Measurements from ENCODE around the gene PRSS2.

The PRSS2 gene

DNA sequence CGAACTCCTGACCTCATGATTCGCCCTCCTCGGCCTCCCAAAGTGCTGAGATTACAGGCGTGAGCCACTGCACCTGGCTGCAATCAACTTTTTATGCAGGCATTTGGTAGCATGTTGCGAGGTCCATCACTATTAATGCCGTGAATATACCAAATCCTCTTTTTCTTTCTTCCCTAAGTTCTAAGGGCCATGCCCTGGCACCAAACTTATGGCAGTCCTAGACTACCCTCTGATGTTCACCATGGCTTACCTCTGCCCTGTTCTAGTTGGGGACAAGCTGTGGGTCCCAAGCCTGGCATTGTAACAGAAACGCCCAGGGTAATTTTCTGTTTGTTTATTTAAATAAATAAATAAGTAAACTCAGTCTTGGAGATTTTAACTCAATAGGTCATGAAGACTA lies 13.3 kb downstream of the PRSS2 start:
- H3K4me3 ChIP-seq (ENCODE audit: low read depth, low read length), result no peak overlapping the region
- no peak for DNase-seq (ENCODE audit: low read depth)
- TF ChIP-seq, protein P1, sequence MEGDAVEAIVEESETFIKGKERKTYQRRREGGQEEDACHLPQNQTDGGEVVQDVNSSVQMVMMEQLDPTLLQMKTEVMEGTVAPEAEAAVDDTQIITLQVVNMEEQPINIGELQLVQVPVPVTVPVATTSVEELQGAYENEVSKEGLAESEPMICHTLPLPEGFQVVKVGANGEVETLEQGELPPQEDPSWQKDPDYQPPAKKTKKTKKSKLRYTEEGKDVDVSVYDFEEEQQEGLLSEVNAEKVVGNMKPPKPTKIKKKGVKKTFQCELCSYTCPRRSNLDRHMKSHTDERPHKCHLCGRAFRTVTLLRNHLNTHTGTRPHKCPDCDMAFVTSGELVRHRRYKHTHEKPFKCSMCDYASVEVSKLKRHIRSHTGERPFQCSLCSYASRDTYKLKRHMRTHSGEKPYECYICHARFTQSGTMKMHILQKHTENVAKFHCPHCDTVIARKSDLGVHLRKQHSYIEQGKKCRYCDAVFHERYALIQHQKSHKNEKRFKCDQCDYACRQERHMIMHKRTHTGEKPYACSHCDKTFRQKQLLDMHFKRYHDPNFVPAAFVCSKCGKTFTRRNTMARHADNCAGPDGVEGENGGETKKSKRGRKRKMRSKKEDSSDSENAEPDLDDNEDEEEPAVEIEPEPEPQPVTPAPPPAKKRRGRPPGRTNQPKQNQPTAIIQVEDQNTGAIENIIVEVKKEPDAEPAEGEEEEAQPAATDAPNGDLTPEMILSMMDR (IDR thresholded peaks at IDR 0.05; ENCODE audit: low read depth, low read length, missing control alignments), result no peak

- TF ChIP-seq, protein P1 (IDR thresholded peaks at IDR 0.05; ENCODE audit: low read depth, low read length, missing control alignments), result no peak
- no peak for DNase-seq (ENCODE audit: low read depth)
- no peak overlapping the region for H3K4me3 ChIP-seq (ENCODE audit: low read depth, low read length)
These were observed 13.9 kb downstream of the PRSS2 start for GRCh38 chr7:142784716-142785115.

DNA sequence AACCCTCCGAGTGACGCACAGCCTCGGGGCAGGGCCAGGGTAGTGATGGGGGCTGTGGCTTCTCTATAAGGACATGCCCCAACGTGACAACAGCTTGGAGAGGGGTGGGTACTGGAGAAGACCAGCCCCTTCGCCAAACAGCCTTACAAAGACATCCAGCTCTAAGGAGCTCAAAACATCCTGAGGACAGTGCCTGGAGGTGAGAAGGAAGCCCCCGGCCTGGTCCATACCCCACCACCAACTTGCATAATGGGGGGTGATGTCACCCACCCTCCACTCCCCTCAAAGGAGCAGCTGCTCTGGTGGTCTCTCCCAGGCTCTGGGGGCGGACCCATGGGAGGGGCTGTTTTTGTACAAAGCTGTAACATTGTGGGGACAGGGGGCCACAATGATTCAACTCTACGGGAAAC lies 15.1 kb downstream of the PRSS2 start:
- DNase-seq (ENCODE audit: low read depth), result no peak
- TF ChIP-seq, protein P1 (IDR thresholded peaks at IDR 0.05; ENCODE audit: low read depth, low read length, missing control alignments), result no peak
- no peak overlapping the region for H3K4me3 ChIP-seq (ENCODE audit: low read depth, low read length)

- H3K4me3 ChIP-seq (ENCODE audit: low read depth, low read length), result no peak overlapping the region
- TF ChIP-seq, protein P1 (IDR thresholded peaks at IDR 0.05; ENCODE audit: low read depth, low read length, missing control alignments), result no peak
- no peak for DNase-seq (ENCODE audit: low read depth)
These were observed 16.4 kb downstream of the PRSS2 start for GRCh38 chr7:142787034-142787768.

GRCh38 chr7:142787783-142788182 lies 17.0 kb downstream of the PRSS2 start:
- DNase-seq (ENCODE audit: low read depth), result no peak
- H3K4me3 ChIP-seq (ENCODE audit: low read depth, low read length), result no peak overlapping the region
- TF ChIP-seq, protein P1 (IDR thresholded peaks at IDR 0.05; ENCODE audit: low read depth, low read length, missing control alignments), result no peak

DNA sequence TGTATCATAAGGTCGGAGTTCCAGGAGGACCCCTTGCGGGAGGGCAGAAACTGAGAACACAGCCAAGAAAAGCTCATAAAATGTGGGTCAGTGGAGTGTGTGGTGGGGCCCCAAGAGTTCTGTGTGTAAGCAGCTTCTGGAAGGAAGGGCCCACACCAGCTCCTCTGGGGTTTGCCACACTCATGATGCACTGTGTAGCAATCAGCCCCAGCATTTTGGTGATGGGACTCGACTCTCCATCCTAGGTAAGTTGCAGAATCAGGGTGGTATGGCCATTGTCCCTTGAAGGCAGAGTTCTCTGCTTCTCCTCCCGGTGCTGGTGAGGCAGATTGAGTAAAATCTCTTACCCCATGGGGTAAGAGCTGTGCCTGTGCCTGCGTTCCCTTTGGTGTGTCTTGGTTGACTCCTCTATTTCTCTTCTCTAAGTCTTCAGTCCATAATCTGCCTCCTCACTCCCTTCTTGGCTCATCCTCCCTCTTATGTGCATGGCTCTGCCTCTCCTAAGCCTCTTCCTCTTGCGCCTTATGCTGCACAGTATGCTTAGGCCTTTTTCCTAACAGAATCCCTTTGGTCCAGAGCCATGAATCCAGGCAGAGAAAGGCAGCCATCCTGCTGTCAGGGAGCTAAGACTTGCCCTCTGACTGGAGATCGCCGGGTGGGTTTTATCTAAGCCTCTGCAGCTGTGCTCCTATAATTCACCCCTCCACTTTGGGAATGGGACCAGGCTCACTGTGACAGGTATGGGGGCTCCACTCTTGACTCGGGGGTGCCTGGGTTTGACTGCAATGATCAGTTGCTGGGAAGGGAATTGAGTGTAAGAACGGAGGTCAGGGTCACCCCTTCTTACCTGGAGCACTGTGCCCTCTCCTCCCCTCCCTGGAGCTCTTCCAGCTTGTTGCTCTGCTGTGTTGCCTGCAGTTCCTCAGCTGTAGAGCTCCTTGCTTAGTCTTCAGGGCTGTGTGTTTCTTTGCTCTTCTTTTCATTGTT lies 17.8 kb downstream of the PRSS2 start:
- no peak for DNase-seq (ENCODE audit: low read depth)
- TF ChIP-seq, protein P1 (IDR thresholded peaks at IDR 0.05; ENCODE audit: low read depth, low read length, missing control alignments), result no peak
- H3K4me3 ChIP-seq (ENCODE audit: low read depth, low read length), result no peak overlapping the region

Measured in GM12864 (cell line).